HG03103 (cell line): Measurements from ENCODE around the gene PKP2.

Experiments used
- ATAC-seq: cut with Tn5 transposase; IDR thresholded peaks from one replicate; pipeline ENCODE4 v1.9.1; 2021; ENCODE audit warnings: low read depth; ENCODE audit not compliant: unreplicated experiment

The PKP2 gene

GRCh38 chr12:32820376-32820931, 76.1 kb downstream of the PKP2 start:
- ATAC-seq, result no peak

- no peak for ATAC-seq
Measured at GRCh38 chr12:32819424-32819823, 77.2 kb downstream of the PKP2 start.

- no peak for ATAC-seq
Measured at GRCh38 chr12:32811686-32812392, 84.7 kb downstream of the PKP2 start.

GRCh38 chr12:32809846-32810245, 86.7 kb downstream of the PKP2 start:
- ATAC-seq, result no peak

- no peak for ATAC-seq
Measured at GRCh38 chr12:32809196-32809595, 87.4 kb downstream of the PKP2 start.

DNA sequence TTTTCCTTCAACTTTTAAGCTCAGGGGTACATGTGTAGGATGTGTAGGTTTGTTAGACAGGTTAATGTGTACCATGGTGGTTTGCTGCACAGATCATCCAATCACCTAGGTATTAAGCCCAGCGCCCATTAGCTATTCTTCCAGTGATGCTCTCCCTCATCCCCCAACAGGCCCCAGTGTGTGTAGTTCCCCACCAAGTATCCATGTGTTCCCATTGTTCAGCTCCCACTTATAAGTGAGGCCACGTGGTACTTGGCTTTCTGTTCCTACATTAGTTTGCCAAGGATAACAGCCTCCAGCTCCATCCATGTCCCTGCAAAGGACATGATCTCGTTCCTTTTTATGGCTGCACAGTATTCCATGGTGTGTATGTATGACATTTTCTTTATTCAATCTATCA, 92.3 kb downstream of the PKP2 start:
- ATAC-seq, result no peak

- no peak for ATAC-seq
Measured at GRCh38 chr12:32801269-32801980, 95.2 kb downstream of the PKP2 start.

DNA sequence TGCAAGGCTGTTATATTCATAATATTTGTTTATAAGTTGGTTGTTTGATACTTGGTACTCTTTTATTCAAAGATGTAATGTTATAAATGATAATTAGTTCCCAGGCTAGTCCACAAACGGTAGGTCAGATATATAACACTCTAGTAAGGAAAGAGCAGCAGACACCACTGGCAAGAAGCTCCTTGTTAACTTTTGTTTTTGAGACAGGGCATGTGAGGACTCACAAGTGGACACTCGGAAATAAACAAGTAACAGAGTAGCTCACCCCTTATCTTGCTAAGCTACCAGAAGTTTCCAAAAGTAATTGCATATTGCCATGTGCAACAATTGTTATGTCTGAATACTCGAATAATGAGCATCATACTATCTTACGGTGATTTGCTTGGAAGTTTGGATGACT, 102.3 kb downstream of the PKP2 start:
- no peak for ATAC-seq

- ATAC-seq, result no peak
Measured at GRCh38 chr12:32789916-32790315, 106.7 kb downstream of the PKP2 start.

- ATAC-seq, result no peak
Measured at GRCh38 chr12:32789446-32789845, 107.1 kb downstream of the PKP2 start.

GRCh38 chr12:32788405-32788804, 108.2 kb downstream of the PKP2 start:
- ATAC-seq, result no peak

DNA sequence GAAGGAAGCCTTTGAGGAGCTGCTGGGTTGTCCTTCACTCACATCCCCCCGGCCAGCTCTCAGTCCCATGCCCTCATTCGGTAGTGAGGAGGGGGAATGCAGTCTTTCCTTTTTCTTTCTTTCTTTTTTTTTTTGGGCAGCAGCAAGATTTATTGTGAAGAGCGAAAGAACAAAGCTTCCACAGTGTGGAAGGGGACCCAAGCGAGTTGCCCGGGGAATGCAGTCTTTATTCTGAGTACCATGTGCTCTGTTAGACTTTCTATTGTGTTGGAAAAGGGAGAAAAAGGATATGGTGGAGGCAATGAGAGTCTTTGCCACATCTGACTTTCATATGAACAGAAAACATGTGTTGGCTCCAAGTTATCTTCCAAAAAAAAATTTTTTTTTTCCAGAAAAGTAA, 111.0 kb downstream of the PKP2 start:
- no peak for ATAC-seq

DNA sequence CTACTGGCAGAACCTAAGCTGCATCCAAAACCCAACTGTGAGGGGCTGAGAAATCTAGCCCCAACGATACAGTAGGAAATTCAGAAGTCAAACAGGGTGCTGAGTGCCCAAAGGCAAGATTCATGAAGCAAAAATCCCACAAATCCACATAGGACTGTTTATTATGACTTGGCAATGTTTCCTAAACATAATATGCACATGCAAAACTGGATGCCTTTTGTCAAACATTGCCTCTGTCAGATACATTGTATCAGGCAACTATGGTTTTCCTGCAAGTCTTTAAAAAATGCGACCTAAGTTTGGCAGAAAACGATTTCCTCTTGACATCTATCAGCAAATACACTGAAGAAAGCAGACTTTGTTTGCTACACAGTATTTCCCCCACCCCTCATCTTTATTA, 113.5 kb downstream of the PKP2 start:
- no peak for ATAC-seq

- ATAC-seq, result no peak
Measured at GRCh38 chr12:32780071-32780470, 116.5 kb downstream of the PKP2 start.

DNA sequence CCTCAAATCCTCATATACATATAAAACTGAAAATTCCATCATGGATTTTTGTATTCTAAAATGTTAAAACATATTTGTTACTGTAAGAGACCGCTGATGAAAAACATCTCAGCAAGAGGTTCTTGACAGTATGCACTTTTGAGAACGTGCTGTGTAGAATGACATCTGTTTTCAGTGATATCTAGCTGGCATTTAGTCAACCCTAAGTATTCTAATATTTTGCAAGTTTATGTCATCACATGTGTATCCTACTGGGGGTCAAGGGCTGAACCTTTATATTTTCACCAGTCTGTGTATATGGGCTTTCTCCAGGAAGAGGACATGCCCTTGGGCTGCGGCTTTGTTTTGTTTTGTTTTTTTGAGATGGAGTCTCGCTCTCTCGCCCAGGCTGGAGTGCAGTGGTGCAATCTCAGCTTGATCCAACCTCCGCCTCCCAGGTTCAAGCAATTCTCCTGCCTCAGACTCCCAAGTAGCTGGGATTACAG, 118.8 kb downstream of the PKP2 start:
- ATAC-seq, result no peak

- no peak for ATAC-seq
Measured at GRCh38 chr12:32777159-32777558, 119.4 kb downstream of the PKP2 start.

DNA sequence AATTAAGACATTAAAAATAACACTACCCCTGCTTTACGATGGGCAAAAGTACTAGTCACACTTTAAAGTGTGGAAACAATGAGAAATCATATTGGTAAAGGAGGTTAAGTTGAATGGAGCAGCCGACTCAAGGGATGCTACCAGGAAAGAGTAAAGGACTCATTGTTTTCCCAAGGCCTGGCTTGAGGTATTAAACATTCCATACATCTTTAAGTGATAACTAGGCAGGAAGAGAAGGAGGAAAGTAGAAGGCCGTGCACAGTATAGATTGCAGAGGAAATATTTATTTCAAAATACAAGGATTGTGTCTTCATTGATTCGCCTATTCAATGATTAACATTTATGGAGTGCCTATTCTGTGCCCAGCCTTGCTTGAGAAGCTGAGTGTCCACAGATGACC, 120.3 kb downstream of the PKP2 start:
- ATAC-seq, result no peak

DNA sequence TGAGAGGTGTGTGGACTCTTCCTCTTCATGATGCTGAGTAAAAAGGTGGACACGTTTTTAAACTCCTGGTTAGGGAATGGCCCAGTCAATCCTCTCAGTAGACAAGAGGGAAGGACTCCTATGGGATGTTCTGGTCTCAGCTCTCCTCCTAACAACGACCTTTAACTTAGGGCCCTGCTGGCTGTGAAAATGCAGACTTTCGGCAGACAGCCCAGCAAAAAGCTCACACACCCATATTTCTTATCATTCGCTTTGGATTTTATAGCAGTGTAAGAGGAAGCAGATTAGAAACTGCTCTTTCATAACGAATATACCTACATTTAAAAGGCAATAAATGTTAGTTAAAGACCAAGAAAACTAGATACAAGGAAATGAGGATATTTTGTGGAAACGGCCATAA, 122.9 kb downstream of the PKP2 start:
- no peak for ATAC-seq

GRCh38 chr12:32770141-32770540, 126.4 kb downstream of the PKP2 start:
- ATAC-seq, result no peak

- no peak for ATAC-seq
Measured at GRCh38 chr12:32768518-32768917, 128.1 kb downstream of the PKP2 start.

GRCh38 chr12:32765906-32766305, 130.7 kb downstream of the PKP2 start:
- no peak for ATAC-seq

GRCh38 chr12:32761716-32762115, 134.9 kb downstream of the PKP2 start:
- ATAC-seq, result no peak
